HuH-7 (cell line): ENCODE data around the gene DEFB112.

Experiments
- DNase-seq: peaks from one replicate; pipeline ENCODE4 v3.0.0; 2011; ENCODE audit warnings: low spot score

Gene DEFB112

DNA sequence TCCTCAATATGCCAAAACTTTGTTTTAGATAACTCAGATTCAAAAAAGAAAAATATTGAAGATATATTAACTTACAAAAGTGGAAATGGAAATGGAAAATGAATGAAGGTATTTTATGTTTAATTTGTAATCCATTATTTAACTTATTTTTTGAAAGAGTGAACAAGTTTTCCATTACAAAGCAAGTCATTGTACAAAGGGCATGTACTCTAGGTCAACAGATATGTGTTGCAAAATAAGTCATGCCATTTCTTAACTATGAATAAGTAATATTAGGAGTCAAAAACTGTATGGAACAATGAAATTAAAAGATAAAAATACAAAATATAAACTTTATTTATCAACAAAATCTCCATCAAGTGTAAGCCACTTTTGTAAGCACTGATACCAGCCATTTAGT, 54.5 kb downstream of the DEFB112 start:
- DNase-seq: no peak
